PC-9 (cell line): Measurements from ENCODE around the gene CIZ1. TPM values are rescaled to one million over a fixed set of nuclear protein-coding genes. Genes with fewer than 3 reads are reported as not detected.

ENCODE experiments used
- BruUV-seq: library from RNA; stranded (reverse); fragments of 400-500 nt; replicated peaks from 2 replicates; lab custom pipeline; 2021; lab: Mats Ljungman, UMichigan
- CTCF ChIA-PET: fragments of 300-600 bp; sonication (Branson Sonifier 250); formaldehyde crosslinking; loops from one replicate; lab custom pipeline; 2022; ENCODE audit warnings: antibody characterized with exemption; lab: Charles Lee
- POLR2A ChIA-PET: fragments of 300-600 bp; sonication (Branson Sonifier 250); formaldehyde crosslinking; loops from one replicate; lab custom pipeline; 2022; ENCODE audit warnings: antibody characterized with exemption; ENCODE audit not compliant: unreplicated experiment; lab: Charles Lee
- DNase-seq, 2 experiments: peaks; one replicate each; pipeline versions ENCODE4 v3.0.0 to v3.0.0-alpha.2; 2015 to 2022; ENCODE audit warnings: mixed read lengths in 1 of 2
- H2AFZ ChIP-seq: fragments of 200-600 bp; sonication (generic); 2 replicates; pipeline ENCODE4 v1.8.1; 2017; ENCODE audit warnings: antibody characterized with exemption
- H3F3A ChIP-seq: fragments of 200-600 bp; sonication (generic); 2 replicates; pipeline ENCODE4 v1.8.1; 2017; ENCODE audit warnings: antibody characterized with exemption, mild to moderate bottlenecking, low read depth; ENCODE audit not compliant: insufficient read depth
- H3K27ac ChIP-seq: fragments of 200-600 bp; sonication (generic); 2 replicates; pipeline ENCODE4 v1.6.1; 2016; ENCODE audit warnings: mixed run types
- H3K27me3 ChIP-seq: fragments of 200-600 bp; sonication (generic); 2 replicates; pipeline ENCODE4 v1.6.1; 2016; ENCODE audit warnings: low read depth, mixed run types; ENCODE audit not compliant: insufficient read depth
- H3K36me3 ChIP-seq: fragments of 200-600 bp; sonication (generic); 2 replicates; pipeline ENCODE4 v1.6.1; 2016; ENCODE audit warnings: low read depth, mixed run types
- H3K4me1 ChIP-seq: fragments of 200-600 bp; sonication (generic); replicated peaks from 2 replicates; pipeline ENCODE4 v1.6.1; 2016; ENCODE audit warnings: mixed run types; ENCODE audit not compliant: insufficient read depth
- H3K4me2 ChIP-seq: fragments of 200-600 bp; sonication (generic); 2 replicates; pipeline ENCODE4 v1.6.1; 2017; ENCODE audit warnings: mixed run types
- H3K4me3 ChIP-seq: fragments of 200-600 bp; sonication (generic); 2 replicates; pipeline ENCODE4 v1.6.1; 2016; ENCODE audit warnings: mixed run types
- H3K79me2 ChIP-seq: fragments of 200-600 bp; sonication (generic); 2 replicates; pipeline ENCODE4 v1.6.1; 2017; ENCODE audit warnings: low read depth, mixed run types
- H3K9me2 ChIP-seq: fragments of 200-600 bp; sonication (generic); 2 replicates; pipeline ENCODE4 v1.8.1; 2017; ENCODE audit warnings: mild to moderate bottlenecking; ENCODE audit not compliant: insufficient read depth
- H3K9me3 ChIP-seq: fragments of 200-600 bp; sonication (generic); 2 replicates; pipeline ENCODE4 v1.8.1; 2016; ENCODE audit warnings: low read depth; ENCODE audit not compliant: insufficient read depth
- H4K20me1 ChIP-seq: fragments of 200-600 bp; sonication (generic); 2 replicates; pipeline ENCODE4 v1.8.1; 2017; ENCODE audit not compliant: insufficient read depth
- EZH2 ChIP-seq: fragments of 200-600 bp; sonication (generic); IDR thresholded peaks from 2 replicates; pipeline ENCODE4 v1.8.0; 2017; ENCODE audit warnings: antibody characterized with exemption, low read depth
- intact Hi-C: fragments of 100-400 bp; cut with micrococcal nuclease; formaldehyde crosslinking; loops from one replicate; pipeline ENCODE4 v1.10.0; 2022; ENCODE audit not compliant: unreplicated experiment
- total RNA-seq: library from RNA; stranded (reverse); gene quantifications from 2 replicates; pipeline ENCODE4 v1.2.3, GENCODE V29; 2021
- TF ChIP-seq, protein P1 (sequence below): fragments of 200-600 bp; sonication (generic); conservative IDR thresholded peaks from 2 replicates; pipeline ENCODE4 v1.6.1; 2017; ENCODE audit warnings: mixed run types, antibody characterized with exemption, mild to moderate bottlenecking, moderate library complexity

CIZ1 gene
- total RNA-seq, 1 experiment from 2014 or later: 213 TPM

DNA sequence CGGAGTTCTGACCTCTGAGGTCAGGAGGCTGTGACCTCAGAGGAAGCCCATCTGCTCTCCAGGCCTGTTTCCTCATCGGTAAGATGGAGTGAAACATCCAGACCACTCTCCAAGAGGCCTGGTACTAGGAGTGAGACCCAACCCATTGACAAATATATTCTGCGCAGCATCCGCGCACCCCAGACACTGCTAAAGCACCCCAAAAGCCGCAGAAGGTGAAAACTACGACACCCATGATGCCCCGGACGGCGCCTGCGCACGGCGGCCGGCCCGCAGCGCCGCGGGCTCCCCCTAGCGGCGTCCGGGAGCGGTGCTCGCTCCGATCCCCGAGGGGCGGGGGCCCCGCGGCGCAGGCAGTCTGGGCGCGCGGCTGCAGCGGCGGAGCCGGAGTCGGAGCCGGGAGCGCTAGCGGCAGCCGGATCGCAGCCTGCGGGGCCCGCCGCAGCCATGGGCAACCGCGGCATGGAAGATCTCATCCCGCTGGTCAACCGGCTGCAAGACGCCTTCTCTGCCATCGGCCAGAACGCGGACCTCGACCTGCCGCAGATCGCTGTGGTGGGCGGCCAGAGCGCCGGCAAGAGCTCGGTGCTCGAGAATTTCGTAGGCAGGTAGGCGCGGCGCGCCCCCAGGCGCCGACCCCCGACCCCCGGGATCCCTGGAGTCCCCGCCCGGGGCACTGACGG, 11.8 kb upstream of the CIZ1 start, which contains the start of gene DNM1:
TSS of gene DNM1 (plus strand) at position 356 of the 683 bp plus-strand sequence. CDS start at position 448, 92 bp downstream.
- Histone ChIP-seq H3F3A (no peaks in the 10 kb centered on the region), H3K4me3 (peak within 1 kb of the TSS; percentile 68), H3K9me2 (no peaks in the 10 kb centered on the region), H3K9me3 (no peaks in the 10 kb centered on the region), H3K27ac (no peak within 1 kb of the TSS), H2AFZ (peak within 1 kb of the TSS; percentile 85), H3K36me3 (no peaks in the 10 kb centered on the region), H3K27me3 (no peaks in the 10 kb centered on the region), H3K4me2 (peak within 1 kb of the TSS; percentile 89), H4K20me1 (0 out of 2 replicates have a peak, but pooled peaks cover 4% of the 10 kb centered on the region), H3K79me2 (peaks cover 8% of the 10 kb centered on the region; the same call in 1 of the 2 replicates), H3K4me1 (0 out of 2 replicates have a peak, but pooled peaks cover 5% of the 10 kb centered on the region)
- intact Hi-C loops: no loop called here
- ChIA-PET POLR2A (interaction anchor here (0.7 kb wide), 1 partner anchor 27 kb away, joined by 4 read pairs; no protein-coding TSS in a partner anchor), CTCF (interaction anchor here (0.6 kb wide), 1 partner anchor 134 kb away, joined by 17 read pairs; no protein-coding TSS in a partner anchor)
- BruUV-seq: no TSS peak
- TF ChIP-seq, protein P1, sequence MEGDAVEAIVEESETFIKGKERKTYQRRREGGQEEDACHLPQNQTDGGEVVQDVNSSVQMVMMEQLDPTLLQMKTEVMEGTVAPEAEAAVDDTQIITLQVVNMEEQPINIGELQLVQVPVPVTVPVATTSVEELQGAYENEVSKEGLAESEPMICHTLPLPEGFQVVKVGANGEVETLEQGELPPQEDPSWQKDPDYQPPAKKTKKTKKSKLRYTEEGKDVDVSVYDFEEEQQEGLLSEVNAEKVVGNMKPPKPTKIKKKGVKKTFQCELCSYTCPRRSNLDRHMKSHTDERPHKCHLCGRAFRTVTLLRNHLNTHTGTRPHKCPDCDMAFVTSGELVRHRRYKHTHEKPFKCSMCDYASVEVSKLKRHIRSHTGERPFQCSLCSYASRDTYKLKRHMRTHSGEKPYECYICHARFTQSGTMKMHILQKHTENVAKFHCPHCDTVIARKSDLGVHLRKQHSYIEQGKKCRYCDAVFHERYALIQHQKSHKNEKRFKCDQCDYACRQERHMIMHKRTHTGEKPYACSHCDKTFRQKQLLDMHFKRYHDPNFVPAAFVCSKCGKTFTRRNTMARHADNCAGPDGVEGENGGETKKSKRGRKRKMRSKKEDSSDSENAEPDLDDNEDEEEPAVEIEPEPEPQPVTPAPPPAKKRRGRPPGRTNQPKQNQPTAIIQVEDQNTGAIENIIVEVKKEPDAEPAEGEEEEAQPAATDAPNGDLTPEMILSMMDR: peak; percentile 60
- no peak for TF ChIP-seq EZH2
- DNase-seq: peak in 1 of 2 experiments; percentile 77

DNA sequence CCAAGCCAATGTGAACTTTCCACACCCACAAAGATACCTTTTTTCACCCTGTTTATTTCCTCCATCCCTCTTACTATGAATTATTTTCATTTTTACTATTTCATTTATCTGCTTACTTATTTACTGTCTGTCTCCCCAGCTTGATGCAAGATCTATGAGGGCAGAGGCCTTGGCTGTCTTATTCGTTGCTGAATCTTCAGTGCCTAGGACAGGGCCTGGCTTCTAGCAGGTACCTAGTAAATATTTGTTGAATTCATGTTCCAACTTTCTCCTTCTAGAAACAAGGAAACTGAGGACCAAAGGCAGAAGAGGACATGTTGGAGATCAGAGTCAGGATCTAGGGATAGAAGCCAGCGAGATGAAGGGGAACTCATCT, 11.3 kb upstream of the CIZ1 start:
- no TSS peak for BruUV-seq
- Histone ChIP-seq H3K36me3 (no peaks in the 10 kb centered on the region), H3K4me1 (0 out of 2 replicates have a peak, but pooled peaks cover 5% of the 10 kb centered on the region), H3K79me2 (peaks cover 8% of the 10 kb centered on the region; the same call in 1 of the 2 replicates), H3K27ac (no peak overlapping the region), H3K27me3 (no peaks in the 10 kb centered on the region), H2AFZ (no peak overlapping the region), H3K9me3 (no peaks in the 10 kb centered on the region), H3K9me2 (no peaks in the 10 kb centered on the region), H4K20me1 (0 out of 2 replicates have a peak, but pooled peaks cover 4% of the 10 kb centered on the region), H3K4me2 (peak overlapping the region; percentile 89; the same call in 1 of the 2 replicates), H3F3A (no peaks in the 10 kb centered on the region), H3K4me3 (no peak overlapping the region)
- ChIA-PET POLR2A (no interaction called here), CTCF (no interaction called here)
- intact Hi-C loops: no loop called here
- no peak for TF ChIP-seq EZH2
- TF ChIP-seq, protein P1: no peak
- no peak for DNase-seq

DNA sequence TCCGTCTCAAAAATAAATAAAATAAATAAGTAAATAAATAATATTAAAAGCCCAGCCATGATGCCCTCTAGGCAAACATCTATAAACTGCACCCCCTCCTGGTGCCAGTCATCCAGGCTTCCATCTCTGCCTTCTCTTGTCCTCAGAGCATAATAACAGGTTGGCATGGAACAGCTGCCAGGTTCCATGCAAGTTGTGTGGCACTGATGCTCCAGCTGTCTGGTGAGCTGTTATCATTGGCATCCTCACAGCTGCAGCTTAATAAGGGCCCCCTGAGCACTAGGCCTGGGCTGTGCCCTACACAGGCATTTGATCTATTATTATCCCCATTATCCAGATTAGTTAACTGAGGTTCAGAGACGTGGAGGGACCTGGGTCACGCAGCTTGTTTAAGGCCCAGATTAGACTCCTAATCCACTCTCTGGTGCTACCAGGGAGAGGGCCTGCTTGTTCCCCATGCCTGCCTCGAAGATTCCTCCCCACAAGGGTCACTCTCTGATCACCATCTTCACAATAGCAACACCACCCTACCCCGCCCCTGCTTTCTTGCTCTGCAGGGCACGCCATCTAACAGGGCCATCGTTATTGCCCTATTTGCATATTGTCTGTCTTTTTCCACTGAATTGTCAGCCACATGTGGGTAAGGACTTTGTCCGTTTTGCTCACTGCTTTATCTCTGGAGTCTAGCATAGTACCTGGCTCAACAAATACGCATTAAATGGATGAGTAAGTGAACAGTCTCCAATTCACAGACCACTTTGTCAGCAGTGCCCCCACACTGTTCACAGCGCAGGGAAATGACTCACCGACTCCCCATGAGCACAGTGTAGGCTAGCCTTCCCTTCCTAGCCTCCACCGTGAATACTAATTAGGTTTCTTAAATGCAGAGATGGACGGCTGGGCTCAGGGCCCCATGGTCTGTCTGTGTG, 10.3 kb upstream of the CIZ1 start:
- Histone ChIP-seq H3K9me2 (no peaks in the 10 kb centered on the region), H3K27me3 (no peaks in the 10 kb centered on the region), H3K4me1 (0 out of 2 replicates have a peak, but pooled peaks cover 5% of the 10 kb centered on the region), H3K4me2 (no peak overlapping the region), H3K79me2 (peaks cover 8% of the 10 kb centered on the region; the same call in 1 of the 2 replicates), H4K20me1 (0 out of 2 replicates have a peak, but pooled peaks cover 4% of the 10 kb centered on the region), H3K4me3 (no peak overlapping the region), H3F3A (no peaks in the 10 kb centered on the region), H2AFZ (no peak overlapping the region), H3K36me3 (no peaks in the 10 kb centered on the region), H3K27ac (no peak overlapping the region), H3K9me3 (no peaks in the 10 kb centered on the region)
- TF ChIP-seq, protein P1: no peak
- no peak for TF ChIP-seq EZH2
- POLR2A ChIA-PET: no interaction called here
- no TSS peak for BruUV-seq
- DNase-seq: no peak
- intact Hi-C loops: no loop called here
- CTCF ChIA-PET: interaction anchor here (0.6 kb wide), 1 partner anchor 353 kb away, joined by 6 read pairs; no protein-coding TSS in a partner anchor
